ENCODE measurements around the gene PIK3C3. TPM values are rescaled to one million over a fixed set of nuclear protein-coding genes. Genes with fewer than 3 reads are reported as not detected.

The PIK3C3 gene
- total RNA-seq, 1 experiment from 2014 or later: 23.9 TPM

- TF ChIP-seq CTCF (IDR thresholded peaks at IDR 0.05) (no peak), SIN3A (IDR thresholded peaks at IDR 0.05; ENCODE audit: borderline replicate concordance, insufficient read depth, low read depth, low read length) (no peak), REST (IDR thresholded peaks at IDR 0.05; ENCODE audit: insufficient read depth in 1 of 2, low read depth in 2 of 2, low read length in 1 of 2) (no peak), TCF7L2 (IDR thresholded peaks at IDR 0.05; ENCODE audit: low read depth, low read length) (no peak), POLR2AphosphoS5 (IDR thresholded peaks at IDR 0.05; ENCODE audit: low read depth, low read length) (no peak)
- no peaks in the 10 kb centered on the region for H3K9me3 ChIP-seq (ENCODE audit: control insufficient read depth, insufficient read depth, low read depth, low read length)
- intact Hi-C loops (cut with micrococcal nuclease; ENCODE audit: unreplicated experiment) (no loop called here), in situ Hi-C loops (cut with HindIII; ENCODE audit: low pct_unique_long_range_greater_than_20kb, low sequenced_read_pairs) (no loop called here)
- H3K27me3 ChIP-seq (ENCODE audit: control insufficient read depth, insufficient read depth, low read length): no peaks in the 10 kb centered on the region
- no peak for DNase-seq (ENCODE audit: low read depth, low spot score)
- H3K4me1 ChIP-seq (ENCODE audit: control insufficient read depth, insufficient read depth, low read length): no peaks in the 10 kb centered on the region
- ATAC-seq: no peak
- H3K4me3 ChIP-seq (ENCODE audit: low read depth in 2 of 2, low read length in 2 of 2): no peak overlapping the region
- no peak overlapping the region for H3K27ac ChIP-seq (ENCODE audit: low read length)
- POLR2A ChIA-PET: no interaction called here
- CTCF ChIA-PET: no interaction called here
- H3K36me3 ChIP-seq (ENCODE audit: control insufficient read depth, insufficient read depth, low read length): no peaks in the 10 kb centered on the region; the same call in 1 of the 2 replicates
- no TSS peak for BruUV-seq (replicated peaks)
Measured at GRCh38 chr18:42095732-42096377, 140.8 kb downstream of the PIK3C3 start.

GRCh38 chr18:42100248-42100647 lies 145.2 kb downstream of the PIK3C3 start:
- in situ Hi-C loops (cut with HindIII; ENCODE audit: low pct_unique_long_range_greater_than_20kb, low sequenced_read_pairs) (no loop called here), intact Hi-C loops (cut with micrococcal nuclease; ENCODE audit: unreplicated experiment) (no loop called here)
- Histone ChIP-seq H3K4me1 (ENCODE audit: control insufficient read depth, insufficient read depth, low read length) (no peaks in the 10 kb centered on the region), H3K27me3 (ENCODE audit: control insufficient read depth, insufficient read depth, low read length) (no peaks in the 10 kb centered on the region), H3K27ac (ENCODE audit: low read length) (no peak overlapping the region), H3K9me3 (ENCODE audit: control insufficient read depth, insufficient read depth, low read depth, low read length) (no peaks in the 10 kb centered on the region), H3K4me3 (ENCODE audit: low read depth in 2 of 2, low read length in 2 of 2) (no peak overlapping the region), H3K36me3 (ENCODE audit: control insufficient read depth, insufficient read depth, low read length) (no peaks in the 10 kb centered on the region; the same call in 1 of the 2 replicates)
- no peak for ATAC-seq
- POLR2A ChIA-PET: no interaction called here
- BruUV-seq (replicated peaks): no TSS peak
- TF ChIP-seq POLR2AphosphoS5 (IDR thresholded peaks at IDR 0.05; ENCODE audit: low read depth, low read length) (no peak), REST (IDR thresholded peaks at IDR 0.05; ENCODE audit: insufficient read depth in 1 of 2, low read depth in 2 of 2, low read length in 1 of 2) (no peak), TCF7L2 (IDR thresholded peaks at IDR 0.05; ENCODE audit: low read depth, low read length) (no peak), SIN3A (IDR thresholded peaks at IDR 0.05; ENCODE audit: borderline replicate concordance, insufficient read depth, low read depth, low read length) (no peak), CTCF (IDR thresholded peaks at IDR 0.05) (no peak)
- DNase-seq (ENCODE audit: low read depth, low spot score): no peak
- CTCF ChIA-PET: no interaction called here

All from Panc1 (cell line).